Subcutaneous adipose tissue (tissue), 4 donors: ENCODE data around the gene VGLL4. TPM values are rescaled to one million over a fixed set of nuclear protein-coding genes. Genes with fewer than 3 reads are reported as not detected.

ENCODE experiments used
- CTCF ChIP-seq: fragments of 450-650 bp; IDR thresholded peaks from one replicate; pipeline ENCODE4 v1.5.1; 2016; ENCODE audit warnings: low read depth, mild to moderate bottlenecking, control low read depth, antibody characterized with exemption, moderate library complexity
- total RNA-seq, 4 donors: library from RNA; depleted of rRNA; stranded (reverse); fragments of >200 nt; gene quantifications; one replicate each; pipeline ENCODE4 v1.1.0, GENCODE V29; 2016

Gene VGLL4
- total RNA-seq, 4 donors from 2014 or later: 37.6 to 47.8 (median 40.4) TPM

- TF ChIP-seq CTCF: no peak
Measured at GRCh38 chr3:11547498-11547897, 96.2 kb downstream of the VGLL4 start.

DNA sequence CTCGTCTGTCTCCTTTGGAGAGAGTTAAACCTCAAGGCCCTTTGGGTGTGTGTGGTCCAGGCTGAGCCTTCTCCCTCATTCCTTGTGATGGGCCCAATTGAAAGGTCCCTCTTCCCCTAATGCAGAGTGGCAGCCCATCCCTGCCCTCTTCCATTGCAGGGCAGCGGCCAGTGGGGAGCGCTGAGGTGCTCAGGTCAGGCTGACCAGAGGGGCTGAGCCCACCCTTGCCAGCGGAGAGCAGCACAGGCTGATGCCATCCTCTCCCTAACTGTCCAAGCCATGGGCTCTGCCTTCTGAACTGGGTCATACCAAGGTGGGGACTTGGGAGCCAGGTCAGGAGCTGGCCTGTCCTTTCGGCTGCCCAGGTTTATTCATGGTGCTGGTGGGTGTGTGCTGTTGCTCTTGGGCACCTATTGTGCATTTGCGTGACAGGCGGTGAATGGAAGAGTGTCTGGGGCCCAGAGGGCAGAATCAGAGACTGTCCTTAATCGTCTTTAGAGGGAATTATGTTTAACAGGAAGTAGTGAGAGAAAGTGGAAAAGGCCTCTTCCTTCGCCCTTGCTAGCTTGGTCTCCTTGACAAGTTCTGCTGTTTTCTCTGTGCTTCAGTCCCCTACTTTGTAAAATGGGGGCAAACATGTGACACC is 96.9 kb downstream of the VGLL4 start:
- TF ChIP-seq CTCF: no peak

GRCh38 chr3:11545186-11545851 is 98.4 kb downstream of the VGLL4 start:
- no peak for TF ChIP-seq CTCF

DNA sequence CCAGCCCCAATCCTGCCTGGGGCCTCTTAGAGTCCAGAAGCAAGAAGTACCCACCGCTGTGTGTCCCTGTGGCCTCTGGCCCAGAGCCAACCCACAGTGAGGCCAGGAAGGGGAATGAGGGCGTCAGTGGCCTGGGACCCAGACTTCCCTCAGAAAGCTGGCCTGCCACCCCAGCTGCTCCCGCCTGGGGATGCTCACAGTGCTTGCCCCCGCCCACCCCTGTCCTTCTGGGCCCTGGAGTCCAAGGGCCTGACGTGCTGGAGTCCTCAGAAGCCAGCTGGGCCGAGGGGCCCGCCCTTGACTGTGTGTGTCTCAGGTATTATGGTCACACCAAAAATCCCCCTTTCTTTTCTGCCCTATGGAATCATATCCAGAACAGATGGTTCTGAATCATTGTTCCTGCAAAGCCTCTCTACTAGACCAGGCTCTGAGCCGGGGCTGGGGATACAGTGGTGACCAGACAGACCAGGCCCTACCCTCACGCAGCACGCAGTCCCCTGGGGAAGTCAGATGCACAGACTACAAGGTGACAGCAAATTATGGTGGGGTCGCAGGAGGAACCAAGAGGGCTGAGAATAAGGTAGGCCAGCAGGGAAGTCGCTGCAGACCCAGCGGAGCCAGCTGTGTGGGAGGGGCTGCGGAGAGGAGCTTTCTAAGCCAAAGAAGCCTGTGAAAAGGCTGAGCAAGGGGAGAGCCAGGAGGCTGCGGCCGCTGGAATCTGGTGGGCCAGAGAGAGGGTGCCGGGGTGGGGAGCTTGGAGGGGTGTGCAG is 99.1 kb downstream of the VGLL4 start:
- TF ChIP-seq CTCF: no peak

GRCh38 chr3:11543948-11544387 is 99.7 kb downstream of the VGLL4 start:
- TF ChIP-seq CTCF: no peak

DNA sequence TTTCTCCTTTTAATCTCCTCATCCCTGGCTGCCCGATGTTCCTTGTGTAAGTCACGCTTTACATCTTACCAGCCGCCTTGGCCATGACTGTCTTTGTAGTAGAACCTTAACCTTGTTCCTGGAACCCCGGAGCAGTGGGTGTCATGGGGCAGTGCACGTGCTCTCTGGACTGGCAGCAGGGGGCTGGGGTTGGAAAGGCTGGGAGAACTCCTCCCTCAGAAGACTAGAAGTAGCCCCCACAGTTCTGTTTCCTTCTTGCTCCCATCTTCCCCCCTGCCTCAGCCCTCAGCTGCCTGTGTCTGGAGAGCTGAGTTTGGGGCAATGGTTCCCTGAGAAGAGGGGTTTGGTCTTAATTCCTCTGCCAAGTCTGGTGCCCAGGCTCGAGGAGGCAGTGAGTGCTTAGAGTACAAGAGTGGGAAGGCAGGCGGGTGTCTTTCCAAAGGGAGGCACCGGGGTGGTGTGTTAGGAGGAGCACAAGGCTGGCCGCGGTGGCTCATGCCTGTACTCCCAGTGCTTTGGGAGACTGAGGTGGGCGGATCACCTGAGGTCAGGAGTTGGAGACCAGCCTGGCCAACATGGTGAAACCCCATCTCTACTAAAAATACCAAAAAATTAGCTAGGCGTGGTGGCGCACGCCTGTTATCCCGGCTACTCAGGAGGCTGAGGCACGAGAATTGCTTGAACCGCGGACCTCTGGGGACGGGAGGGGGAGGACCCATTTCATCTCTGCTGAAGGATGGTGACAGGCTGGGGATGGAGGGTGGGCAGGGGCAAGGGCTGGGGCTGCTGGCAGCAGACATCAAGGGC is 100.4 kb downstream of the VGLL4 start:
- no peak for TF ChIP-seq CTCF

DNA sequence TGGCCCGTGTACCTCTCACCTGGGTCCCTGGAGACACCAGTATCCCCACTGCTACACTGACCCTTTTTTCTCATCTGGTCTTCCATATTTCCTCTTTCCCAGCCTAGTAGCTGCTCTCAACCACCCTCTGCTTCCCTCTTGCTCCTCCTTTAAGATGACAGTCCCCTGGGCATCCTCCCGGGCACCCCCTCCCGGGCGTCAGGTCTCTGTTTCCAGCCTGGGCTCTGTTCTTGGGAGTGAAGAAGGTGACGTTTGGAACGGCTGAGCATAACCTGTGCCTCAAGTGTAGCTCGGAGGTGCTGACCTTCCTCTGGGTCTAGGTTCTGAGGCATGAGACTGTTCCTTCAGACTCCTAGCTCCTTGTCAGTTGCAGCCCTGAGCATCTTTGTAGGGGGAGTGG is 101.2 kb downstream of the VGLL4 start:
- no peak for TF ChIP-seq CTCF
